NAMALWA (cell line): ENCODE results near the gene CYSRT1.
A peak's percentile ranks its signal among the peaks of the same experiment; 100 is the strongest.
"Not testable (repeated sequence)": the region's sequence is repeated elsewhere in the genome, so short reads cannot be mapped to it uniquely, and the experiment has no call there.

Source experiments
- DNase-seq: peaks from one replicate; pipeline ENCODE4 v3.0.0-alpha.2; 2015; ENCODE audit warnings: low spot score

Gene CYSRT1

DNA sequence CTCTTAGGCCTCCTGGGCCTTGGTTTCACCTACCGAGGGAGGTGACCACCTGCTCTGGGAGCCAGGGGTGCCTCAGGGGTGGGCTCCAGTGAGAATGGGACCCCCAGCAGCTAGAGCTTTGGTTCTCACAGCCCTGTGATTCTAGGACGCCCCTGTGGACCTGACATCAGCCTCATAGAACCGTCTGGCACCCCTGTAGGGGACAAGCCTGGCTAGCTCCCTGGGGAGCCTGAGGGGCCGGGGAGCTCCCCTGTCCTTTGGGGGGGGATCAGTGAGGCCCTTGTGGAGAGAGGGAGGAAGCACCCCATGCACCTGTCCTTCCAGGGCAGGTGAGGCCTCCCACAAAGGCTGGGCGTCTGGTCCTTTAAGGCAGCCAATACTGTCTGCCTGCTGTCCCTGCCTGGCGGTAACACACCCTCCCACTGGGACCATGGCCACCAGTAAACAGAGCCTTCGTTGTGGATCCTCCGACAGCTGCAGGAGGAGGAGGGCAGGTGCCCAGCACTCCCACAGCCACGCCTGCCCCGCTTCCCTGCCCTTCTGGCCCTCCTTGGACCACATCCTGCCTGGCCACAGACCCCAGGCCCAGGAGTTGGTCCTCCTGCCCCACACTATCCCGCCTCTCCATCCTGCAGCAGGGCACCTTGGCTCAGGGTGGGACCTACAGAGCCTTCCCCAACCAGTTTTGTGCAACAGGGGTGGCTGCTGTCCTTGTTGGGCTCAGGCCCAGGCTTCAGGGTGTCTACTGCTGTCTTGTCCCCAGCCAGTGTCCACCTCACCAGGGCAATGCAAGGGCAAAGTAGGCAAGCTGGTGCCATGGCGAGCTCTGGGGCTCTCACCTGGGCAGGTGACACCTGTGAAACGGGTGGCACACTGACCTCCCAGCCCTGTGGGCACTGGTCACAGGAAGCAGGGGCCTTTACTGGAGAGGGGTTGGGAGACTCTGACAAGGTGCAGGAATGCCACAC lies 13.1 kb downstream of the CYSRT1 start:
- DNase-seq, result peak; percentile 57

DNA sequence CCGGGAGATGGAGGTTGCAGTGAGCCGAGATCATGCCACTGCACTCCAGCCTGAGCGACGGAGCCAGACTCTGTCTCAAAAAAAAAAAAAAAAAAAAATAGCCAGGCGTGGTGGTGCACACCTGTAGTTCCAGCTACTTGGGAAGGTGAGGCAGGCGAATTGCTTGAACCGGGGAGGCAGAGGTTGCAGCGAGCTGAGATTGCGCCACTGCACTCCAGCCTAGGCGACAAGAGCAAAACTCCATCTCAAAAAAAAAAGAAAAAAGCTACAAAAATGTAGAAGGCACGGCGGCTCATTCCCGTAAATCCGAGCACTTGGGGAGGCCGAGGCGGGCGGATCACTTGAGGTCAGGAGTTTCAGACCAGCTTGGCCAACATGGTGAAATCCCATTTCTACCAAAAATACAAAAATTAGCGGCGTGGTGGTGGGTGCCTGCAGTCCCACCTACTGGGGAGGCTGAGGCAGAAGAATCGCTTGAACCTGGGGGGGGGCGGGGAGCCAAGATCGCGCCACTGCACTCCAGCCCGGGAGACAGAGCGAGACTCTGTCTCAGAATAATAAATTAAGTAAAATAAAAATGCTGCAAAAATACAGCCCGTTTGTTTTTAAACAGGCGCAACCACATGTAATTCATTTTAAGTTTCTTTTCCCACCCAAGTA lies 14.7 kb downstream of the CYSRT1 start:
- DNase-seq, result not testable (repeated sequence)

DNA sequence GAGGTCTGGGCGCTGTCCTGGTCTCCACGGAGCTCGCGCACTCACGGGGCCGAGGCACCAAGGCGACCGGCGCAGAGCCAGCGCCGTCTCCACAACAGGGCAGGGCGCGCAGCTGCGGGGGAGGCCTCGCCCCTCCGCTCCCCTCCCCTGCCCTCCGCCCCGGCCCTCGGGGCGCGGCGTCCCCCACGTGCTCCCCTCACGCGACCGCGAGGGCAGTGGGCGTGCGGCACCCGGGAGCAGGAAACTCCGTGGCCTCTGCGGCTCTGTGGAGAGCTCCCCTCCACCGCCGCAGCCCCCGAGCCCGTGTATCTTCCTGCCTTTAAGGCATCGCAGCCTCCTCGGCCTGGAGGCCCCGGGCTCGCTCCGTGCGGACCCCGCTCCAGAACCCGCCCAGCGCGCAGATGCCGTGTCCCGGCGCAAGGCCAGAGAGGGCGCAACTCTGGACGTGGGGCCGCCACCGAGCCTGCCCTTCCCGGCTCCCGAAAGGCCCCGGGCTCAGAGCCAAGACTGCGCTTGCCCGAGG lies 15.4 kb downstream of the CYSRT1 start:
- DNase-seq, result peak; percentile 81

DNA sequence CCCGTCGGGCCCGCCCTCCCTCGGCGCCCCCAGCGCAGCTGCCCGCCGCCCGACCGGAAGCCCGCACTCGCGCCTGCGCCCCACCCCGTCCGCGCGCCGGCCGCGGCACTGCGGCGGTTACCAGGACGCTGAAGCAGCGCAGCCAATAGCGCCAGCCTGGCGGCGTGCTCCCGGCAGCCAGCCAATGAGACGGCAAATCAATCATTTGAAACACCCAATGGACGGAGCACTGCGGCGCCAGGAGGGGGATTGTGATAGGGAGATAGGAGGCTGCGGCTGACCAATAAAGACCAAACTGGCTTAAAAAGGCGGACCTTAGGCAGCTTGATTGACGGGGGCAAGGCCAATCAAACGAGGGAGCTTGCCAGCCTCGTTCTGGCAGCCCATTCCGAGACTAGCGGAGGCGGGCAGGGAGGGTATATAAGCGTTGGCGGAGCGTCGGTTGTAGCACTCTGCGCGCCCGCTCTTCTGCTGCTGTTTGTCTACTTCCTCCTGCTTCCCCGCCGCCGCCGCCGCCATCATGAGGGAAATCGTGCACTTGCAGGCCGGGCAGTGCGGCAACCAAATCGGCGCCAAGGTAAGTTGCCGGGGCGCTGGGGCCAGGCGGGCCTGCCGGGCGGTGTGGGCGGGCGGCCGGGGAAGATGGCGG lies 16.0 kb downstream of the CYSRT1 start, which contains the start of gene TUBB4B:
TSS of gene TUBB4B (plus strand) at position 447 of the 649 bp plus-strand sequence. CDS start at position 521, 74 bp downstream.
- peak; percentile 100 for DNase-seq

DNA sequence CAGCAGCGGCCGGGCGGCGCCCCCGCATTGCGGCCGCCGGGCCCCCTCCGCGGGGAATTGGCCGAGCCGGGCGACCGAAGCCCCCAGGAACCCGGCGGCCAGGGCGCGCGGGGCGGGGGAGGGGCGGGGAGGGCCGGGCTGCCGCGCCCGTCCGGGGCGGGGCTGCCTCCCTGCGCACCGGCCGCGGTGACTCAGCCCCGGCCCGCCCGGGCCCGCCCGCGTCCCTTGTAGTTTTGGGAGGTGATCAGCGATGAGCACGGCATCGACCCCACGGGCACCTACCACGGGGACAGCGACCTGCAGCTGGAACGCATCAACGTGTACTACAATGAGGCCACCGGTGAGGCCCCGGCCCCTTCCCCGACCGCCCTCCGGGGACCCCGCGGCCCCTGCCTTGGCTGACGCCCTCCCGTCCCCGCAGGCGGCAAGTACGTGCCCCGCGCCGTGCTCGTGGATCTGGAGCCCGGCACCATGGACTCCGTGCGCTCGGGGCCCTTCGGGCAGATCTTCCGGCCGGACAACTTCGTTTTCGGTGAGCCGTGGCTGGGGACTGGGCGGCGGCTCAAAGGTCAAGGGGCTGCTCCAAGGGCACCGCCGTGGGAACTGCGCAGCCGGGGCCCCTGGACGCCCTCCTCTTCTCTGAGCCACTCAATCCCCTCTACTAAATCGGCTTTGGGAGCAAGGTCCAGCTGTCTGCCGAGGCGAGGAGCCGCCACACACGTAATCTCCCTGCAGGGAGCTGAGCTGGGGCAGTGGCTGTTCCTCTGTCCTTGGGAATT lies 16.7 kb downstream of the CYSRT1 start:
- DNase-seq, result no peak

DNA sequence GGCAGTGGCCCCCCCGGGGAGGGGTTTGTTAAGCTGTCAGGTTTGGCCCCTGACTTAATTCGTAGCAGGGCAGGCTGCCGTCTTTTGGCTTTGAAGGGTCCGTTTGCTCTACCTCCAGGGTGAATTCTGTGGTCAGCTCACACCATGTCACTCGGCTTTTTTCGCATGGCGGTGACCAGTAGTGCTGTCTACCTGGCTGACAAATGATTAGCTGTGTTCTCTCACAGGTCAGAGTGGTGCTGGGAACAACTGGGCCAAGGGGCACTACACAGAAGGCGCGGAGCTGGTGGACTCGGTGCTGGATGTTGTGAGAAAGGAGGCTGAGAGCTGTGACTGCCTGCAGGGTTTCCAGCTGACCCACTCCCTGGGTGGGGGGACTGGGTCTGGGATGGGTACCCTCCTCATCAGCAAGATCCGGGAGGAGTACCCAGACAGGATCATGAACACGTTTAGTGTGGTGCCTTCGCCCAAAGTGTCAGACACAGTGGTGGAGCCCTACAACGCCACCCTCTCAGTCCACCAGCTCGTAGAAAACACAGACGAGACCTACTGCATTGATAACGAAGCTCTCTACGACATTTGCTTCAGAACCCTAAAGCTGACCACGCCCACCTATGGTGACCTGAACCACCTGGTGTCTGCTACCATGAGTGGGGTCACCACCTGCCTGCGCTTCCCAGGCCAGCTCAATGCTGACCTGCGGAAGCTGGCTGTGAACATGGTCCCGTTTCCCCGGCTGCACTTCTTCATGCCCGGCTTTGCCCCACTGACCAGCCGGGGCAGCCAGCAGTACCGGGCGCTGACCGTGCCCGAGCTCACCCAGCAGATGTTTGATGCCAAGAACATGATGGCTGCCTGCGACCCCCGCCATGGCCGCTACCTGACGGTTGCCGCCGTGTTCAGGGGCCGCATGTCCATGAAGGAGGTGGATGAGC lies 17.6 kb downstream of the CYSRT1 start:
- DNase-seq, result no peak

DNA sequence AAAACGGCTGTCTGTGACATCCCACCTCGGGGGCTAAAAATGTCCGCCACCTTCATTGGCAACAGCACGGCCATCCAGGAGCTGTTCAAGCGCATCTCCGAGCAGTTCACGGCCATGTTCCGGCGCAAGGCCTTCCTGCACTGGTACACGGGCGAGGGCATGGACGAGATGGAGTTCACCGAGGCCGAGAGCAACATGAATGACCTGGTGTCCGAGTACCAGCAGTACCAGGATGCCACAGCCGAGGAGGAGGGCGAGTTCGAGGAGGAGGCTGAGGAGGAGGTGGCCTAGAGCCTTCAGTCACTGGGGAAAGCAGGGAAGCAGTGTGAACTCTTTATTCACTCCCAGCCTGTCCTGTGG lies 18.3 kb downstream of the CYSRT1 start:
- DNase-seq, result not testable (repeated sequence)

DNA sequence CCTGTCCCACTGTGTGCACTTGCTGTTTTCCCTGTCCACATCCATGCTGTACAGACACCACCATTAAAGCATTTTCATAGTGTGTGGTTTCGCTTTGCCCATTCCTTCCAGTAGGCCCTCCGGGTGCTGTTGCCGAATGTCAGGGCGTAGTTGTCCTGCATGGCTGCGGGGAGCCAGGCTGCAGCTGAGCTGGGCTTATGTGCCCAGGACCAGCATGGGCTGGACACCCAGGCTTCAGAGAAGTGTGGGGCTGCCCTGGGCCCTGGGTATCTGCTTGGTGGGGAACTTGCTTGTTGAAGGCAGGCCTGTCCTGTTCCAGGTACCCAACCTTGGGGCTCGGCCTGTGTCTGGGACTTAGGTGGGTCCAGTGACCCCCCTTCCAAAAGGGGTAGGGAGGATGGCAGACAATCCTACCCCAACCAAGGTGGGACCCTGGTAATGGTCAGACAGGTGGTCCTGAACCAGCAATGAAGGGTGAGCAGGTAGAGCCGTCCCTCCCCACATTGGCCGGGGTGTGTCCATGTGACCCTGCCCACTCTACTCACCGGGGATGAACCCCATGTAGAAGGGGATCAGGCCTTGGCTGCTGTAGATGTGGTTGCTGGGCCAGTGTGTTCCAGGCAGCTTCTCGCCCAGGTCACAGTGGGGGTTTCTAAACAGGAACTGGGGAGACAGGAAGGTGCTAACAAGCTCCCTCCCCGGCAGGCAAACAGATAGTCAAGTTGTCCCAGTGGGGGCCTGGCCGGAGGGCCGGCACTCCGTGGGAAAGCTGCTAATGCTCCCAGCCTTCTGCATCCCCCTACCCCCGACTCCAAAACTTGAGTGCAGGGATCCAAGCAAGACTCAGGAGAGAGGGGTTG lies 18.9 kb downstream of the CYSRT1 start:
- peak; percentile 54 for DNase-seq

DNA sequence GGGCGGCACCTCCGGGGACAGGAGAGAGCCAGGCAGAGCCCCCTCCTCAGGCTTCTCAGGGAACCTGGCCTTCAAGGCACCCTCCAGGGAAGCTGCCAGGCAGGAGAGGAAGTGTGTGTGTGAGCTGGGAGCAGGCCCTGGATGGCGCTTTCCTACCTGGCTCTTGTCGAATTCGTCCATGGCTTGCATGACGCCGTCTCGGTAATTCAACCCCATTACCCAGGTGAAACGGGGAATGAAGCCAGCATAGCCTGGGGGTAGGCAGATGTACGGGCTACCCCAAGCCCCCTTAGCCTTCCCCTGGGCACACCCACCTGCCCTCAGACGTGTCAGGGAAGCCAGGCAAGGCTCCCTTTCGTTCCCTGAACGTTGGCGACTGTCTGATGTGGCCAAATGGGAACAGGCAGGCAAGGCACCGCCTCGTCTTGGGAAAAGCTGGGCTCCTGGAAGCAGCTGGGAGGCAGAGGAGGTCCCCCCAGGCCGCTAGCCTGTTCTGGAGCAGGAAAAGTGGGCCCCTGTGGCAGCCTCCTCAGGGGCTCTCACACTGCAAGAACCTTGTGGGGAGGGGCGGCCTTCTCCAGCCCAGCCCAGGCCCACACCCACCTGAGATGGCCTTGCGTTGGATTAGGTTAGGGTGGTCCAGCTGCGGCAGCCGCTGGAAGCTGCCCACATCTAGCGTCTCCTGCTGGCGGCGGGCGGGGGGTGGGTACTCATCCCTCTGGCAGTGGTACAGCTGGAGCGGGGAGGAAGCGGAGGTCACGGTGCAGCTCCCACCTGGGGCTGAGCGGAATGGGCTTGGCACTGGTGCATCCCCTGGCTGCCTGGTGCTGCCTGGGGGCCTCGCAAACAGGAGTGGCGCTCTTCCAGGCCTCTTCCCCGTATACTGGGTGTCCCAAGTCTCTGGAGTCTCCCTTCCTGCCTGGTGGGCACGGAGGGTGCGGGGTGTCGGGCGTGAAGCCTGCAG lies 19.8 kb downstream of the CYSRT1 start:
- DNase-seq, result no peak

DNA sequence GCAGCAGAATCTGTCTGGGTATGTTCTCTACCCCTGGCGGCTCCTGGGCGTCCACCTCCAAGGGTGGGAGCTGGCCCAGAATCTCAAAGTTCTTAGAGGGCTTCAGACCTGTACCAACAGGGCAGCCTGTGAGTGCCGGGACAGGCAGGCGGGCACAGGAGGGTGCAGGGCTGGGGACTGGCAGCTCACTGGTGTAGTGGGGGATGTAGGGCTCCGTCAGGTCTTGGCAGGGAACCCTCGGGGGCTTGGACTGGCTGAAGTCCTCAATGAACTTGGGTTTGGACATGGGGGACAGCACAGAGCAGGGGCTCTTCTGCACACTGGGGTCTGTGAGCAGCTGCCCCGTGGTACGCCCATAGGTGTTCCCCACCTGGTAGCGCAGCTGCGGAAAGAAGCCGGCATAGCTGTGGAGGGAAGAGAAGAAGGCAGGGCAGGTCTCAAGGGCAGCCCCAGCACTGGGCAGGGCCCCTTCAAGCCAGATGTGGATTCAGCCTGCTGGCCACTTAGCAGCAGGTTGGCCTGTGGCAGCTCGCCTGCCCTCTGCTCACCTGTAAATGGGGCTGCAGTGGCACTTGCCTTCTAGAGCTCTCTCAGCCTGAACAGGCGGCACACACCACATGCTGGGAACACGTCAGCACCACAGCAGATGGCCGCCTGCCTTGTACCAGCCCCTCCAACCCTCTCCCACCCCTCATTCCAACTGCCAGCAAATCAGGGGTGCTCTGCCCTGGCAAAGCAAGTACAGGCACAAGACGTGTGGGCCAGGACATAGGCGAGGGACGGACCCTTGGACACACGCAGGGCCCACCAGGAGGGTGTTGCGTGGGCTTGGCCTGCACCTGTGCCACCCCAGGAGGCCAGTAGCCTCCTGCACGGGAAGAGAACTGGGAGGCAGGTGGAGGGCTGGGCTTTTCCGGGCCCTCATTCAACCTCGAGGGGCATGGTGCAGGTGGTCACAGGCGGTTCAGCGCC lies 20.8 kb downstream of the CYSRT1 start:
- DNase-seq, result no peak

DNA sequence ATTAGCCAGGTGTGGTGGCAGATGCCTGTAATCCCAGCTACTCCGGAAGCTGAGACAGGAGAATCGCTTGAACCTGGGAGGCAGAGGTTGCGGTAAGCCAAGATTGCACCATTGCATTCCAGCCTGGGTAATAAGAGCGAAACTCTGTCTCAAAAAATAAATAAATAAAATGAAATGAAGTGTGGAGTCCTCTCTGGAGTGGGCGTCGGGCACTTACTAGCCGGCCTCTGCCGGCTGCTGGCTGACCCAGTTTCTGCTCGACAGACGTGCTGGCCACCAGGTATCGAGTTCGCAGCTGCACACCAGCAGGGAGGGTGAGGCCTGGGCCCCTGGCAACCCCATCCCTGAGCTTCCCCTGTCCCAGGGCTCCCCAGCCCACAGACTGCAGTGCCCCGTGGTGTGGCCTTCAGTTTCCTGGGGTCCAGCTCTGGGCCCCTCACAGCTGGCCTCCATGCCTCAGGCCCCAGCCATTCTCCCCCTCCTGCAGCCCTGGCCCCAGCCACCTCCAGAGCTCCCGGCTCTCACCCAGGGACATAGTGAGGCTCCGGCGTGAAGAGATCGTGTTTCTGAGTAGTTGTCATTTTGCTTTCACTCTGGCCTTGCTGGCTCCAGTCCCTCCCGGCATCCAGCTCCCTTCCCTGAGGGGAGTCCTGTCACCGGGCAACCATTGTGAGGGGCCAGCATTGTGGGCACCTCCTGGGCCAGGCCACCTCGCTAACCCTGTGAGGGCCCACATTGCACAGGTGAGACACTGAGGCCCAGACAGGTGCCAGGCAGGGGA lies 22.4 kb downstream of the CYSRT1 start:
- no peak for DNase-seq

DNA sequence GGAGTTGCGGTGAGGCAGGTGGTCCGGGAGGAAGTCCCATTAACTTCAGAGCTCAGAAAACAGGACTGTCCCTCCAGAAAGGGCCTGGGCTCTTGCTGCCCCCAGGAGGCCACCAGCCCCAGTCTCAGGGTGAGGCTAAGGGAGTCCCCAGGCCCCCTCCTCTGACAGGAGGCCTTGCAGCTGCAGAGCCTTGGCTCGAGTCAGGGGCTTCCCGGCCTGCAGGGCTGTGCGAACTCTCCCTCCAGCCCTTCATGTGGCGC lies 22.9 kb downstream of the CYSRT1 start:
- DNase-seq, result no peak

DNA sequence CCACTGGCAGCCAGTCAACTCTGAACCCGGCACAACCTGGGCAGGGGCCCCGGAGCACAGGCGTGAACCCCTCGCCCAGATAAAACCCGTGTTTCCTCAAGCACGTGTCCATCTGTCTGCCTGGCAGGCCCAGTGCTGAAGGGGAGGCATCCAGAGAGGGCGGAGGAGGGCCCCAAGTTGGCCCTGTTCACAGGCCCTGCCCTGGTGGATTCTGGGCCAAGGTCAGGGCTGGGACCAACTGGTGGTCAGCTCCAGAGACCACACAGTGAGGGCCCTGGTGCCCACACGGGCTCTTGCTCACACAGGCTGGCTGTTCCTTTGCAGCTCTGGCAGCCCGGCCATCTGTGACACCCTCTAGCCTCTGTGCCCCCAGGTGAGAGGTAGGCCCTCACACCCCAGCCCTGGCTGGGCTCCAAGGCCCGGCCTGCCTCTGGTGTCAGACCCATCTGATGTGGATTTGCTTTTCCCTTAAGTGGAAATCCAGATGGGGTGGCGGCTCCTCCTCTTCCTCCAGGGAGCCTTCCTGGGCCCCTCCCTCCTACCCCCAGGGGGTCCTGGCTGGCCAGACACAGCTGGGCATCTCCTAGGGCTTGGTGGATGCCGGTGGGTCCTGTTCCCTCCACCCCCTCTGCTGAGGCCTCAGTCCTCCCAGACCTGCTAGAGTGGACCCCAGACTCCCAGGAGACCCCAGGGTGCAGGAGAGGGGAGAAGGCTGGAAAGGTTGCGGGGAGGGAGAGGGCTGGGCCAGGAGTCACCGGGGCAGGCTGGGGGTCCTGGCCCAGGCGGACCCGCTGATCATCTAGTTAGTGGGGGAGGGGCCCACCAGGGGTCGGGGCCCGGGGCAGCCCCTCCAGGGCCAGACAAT lies 25.6 kb downstream of the CYSRT1 start:
- DNase-seq, result no peak

DNA sequence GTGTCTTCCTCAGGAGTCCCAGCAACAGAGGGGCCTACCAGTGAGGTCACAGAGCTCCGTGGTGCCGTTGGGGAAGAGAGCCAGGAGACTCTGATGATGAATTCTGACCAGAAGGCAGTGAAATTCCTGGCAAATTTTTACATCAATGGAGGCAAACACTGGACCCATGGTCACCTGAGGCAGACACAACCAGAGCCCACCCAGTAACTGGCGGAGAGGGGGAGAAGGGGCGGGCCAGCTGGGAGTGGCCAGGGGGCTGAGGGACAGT lies 26.2 kb downstream of the CYSRT1 start, which contains the start of gene STPG3:
TSS of gene STPG3 (plus strand) at position 93 of the 268 bp plus-strand sequence. CDS start at position 94, 1 bp downstream.
- no peak for DNase-seq

DNA sequence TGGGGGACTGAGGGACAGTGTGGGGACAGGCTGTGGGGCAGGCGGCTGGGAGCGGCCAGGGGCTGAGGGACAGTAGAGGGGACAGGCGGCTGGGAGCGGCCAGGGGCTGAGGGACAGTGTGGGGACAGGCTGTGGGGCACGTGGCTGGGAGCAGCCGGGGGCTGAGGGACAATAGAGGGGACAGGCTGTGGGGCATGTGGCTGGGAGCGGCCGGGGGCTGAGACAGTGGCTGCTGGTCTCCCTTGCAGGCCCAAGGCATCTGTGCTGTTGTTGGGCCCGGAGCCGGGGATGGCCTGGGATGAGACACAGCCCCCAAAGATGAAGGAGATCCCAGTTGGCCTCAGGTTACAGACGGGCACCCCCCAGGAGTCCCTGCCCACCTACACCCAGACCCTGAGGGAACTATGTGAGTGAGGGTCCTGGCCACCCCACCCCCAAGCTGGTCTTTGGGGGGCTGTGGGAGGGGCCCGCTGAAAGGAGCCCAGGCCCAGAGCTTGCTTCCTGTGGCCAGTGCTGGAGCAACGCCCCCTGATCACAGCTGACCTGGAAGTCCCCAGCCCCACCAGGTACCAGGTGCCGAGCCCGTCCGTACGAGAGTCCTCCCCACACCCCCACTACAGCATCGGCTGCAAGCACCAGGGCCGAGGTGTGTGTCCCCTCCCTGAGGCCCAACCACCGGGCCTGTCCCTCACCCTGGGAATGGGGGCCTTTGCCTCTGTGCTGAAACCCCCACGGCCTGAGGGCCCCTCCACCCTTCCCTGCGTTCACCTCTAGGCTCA lies 26.7 kb downstream of the CYSRT1 start:
- no peak for DNase-seq
